ENCODE results near the gene IL27RA.

The IL27RA gene

GRCh38 chr19:13999085-13999484, 32.5 kb upstream of the IL27RA start:
- Histone ChIP-seq H3K4me2 (ENCODE audit: low read depth, low read length, poor library complexity, severe bottlenecking) (no peak overlapping the region), H3K9me2 (replicated peaks; ENCODE audit: low read depth, low read length) (no peaks in the 10 kb centered on the region), H3K79me2 (ENCODE audit: insufficient read depth, low read length) (peaks cover 52% of the 10 kb centered on the region), H3K36me3 (ENCODE audit: insufficient read depth, low read length) (peaks cover 8% of the 10 kb centered on the region), H3K27me3 (ENCODE audit: insufficient read depth, low read length, poor library complexity, severe bottlenecking) (no peaks in the 10 kb centered on the region), H3K9ac (ENCODE audit: low read depth, low read length, poor library complexity, severe bottlenecking) (no peak overlapping the region), H2AFZ (ENCODE audit: low read length) (no peak overlapping the region), H3K9me3 (ENCODE audit: insufficient read depth, low read depth, low read length) (peaks cover 13% of the 10 kb centered on the region; the same call in 1 of the 2 replicates), H4K20me1 (ENCODE audit: insufficient read depth, low read length, poor library complexity, severe bottlenecking) (no peaks in the 10 kb centered on the region), H3K4me1 (ENCODE audit: insufficient read depth, low read length, poor library complexity, severe bottlenecking) (peaks cover 34% of the 10 kb centered on the region), H3F3A (ENCODE audit: low read depth) (peaks cover 6% of the 10 kb centered on the region; the same call in 1 of the 2 replicates), H3K4me3 (ENCODE audit: low read length, poor library complexity, severe bottlenecking) (no peak overlapping the region)
- TF ChIP-seq EZH2phosphoT487 (IDR thresholded peaks at IDR 0.05; ENCODE audit: borderline replicate concordance) (no peak), CTCF (conservative IDR thresholded peaks at IDR 0.05; ENCODE audit: low read length) (no peak)

GRCh38 chr19:14000691-14001375, 30.7 kb upstream of the IL27RA start:
- Histone ChIP-seq H4K20me1 (ENCODE audit: insufficient read depth, low read length, poor library complexity, severe bottlenecking) (no peaks in the 10 kb centered on the region), H3K9ac (ENCODE audit: low read depth, low read length, poor library complexity, severe bottlenecking) (peak overlapping the region; percentile 61), H3K9me3 (ENCODE audit: insufficient read depth, low read depth, low read length) (peaks cover 13% of the 10 kb centered on the region; the same call in 1 of the 2 replicates), H3F3A (ENCODE audit: low read depth) (peaks cover 17% of the 10 kb centered on the region; the same call in 1 of the 2 replicates), H3K27me3 (ENCODE audit: insufficient read depth, low read length, poor library complexity, severe bottlenecking) (no peaks in the 10 kb centered on the region), H3K4me3 (ENCODE audit: low read length, poor library complexity, severe bottlenecking) (no peak overlapping the region), H3K9me2 (replicated peaks; ENCODE audit: low read depth, low read length) (no peaks in the 10 kb centered on the region), H3K4me2 (ENCODE audit: low read depth, low read length, poor library complexity, severe bottlenecking) (peak overlapping the region; percentile 12), H2AFZ (ENCODE audit: low read length) (no peak overlapping the region), H3K79me2 (ENCODE audit: insufficient read depth, low read length) (peaks cover 61% of the 10 kb centered on the region), H3K36me3 (ENCODE audit: insufficient read depth, low read length) (peaks cover 8% of the 10 kb centered on the region), H3K4me1 (ENCODE audit: insufficient read depth, low read length, poor library complexity, severe bottlenecking) (peaks cover 42% of the 10 kb centered on the region)
- no peak for TF ChIP-seq CTCF (conservative IDR thresholded peaks at IDR 0.05; ENCODE audit: low read length)
- TF ChIP-seq EZH2phosphoT487 (IDR thresholded peaks at IDR 0.05; ENCODE audit: borderline replicate concordance): no peak

- no peaks in the 10 kb centered on the region for H3K9me2 ChIP-seq (replicated peaks; ENCODE audit: low read depth, low read length)
- TF ChIP-seq CTCF (conservative IDR thresholded peaks at IDR 0.05; ENCODE audit: low read length): no peak
- no peak for TF ChIP-seq EZH2phosphoT487 (IDR thresholded peaks at IDR 0.05; ENCODE audit: borderline replicate concordance)
- peak overlapping the region; percentile 72 for H3K4me2 ChIP-seq (ENCODE audit: low read depth, low read length, poor library complexity, severe bottlenecking)
- no peaks in the 10 kb centered on the region for H3K27me3 ChIP-seq (ENCODE audit: insufficient read depth, low read length, poor library complexity, severe bottlenecking)
- H3K9me3 ChIP-seq (ENCODE audit: insufficient read depth, low read depth, low read length): peaks cover 13% of the 10 kb centered on the region; the same call in 1 of the 2 replicates
- peaks cover 56% of the 10 kb centered on the region for H3K79me2 ChIP-seq (ENCODE audit: insufficient read depth, low read length)
- H3K36me3 ChIP-seq (ENCODE audit: insufficient read depth, low read length): peaks cover 8% of the 10 kb centered on the region
- peak overlapping the region; percentile 61 for H3K9ac ChIP-seq (ENCODE audit: low read depth, low read length, poor library complexity, severe bottlenecking)
- no peak overlapping the region for H2AFZ ChIP-seq (ENCODE audit: low read length)
- H3F3A ChIP-seq (ENCODE audit: low read depth): peaks cover 17% of the 10 kb centered on the region; the same call in 1 of the 2 replicates
- H3K4me1 ChIP-seq (ENCODE audit: insufficient read depth, low read length, poor library complexity, severe bottlenecking): peaks cover 46% of the 10 kb centered on the region
- peak overlapping the region; percentile 37 for H3K4me3 ChIP-seq (ENCODE audit: low read length, poor library complexity, severe bottlenecking)
- no peaks in the 10 kb centered on the region for H4K20me1 ChIP-seq (ENCODE audit: insufficient read depth, low read length, poor library complexity, severe bottlenecking)
These were observed 28.9 kb upstream of the IL27RA start for GRCh38 chr19:14002571-14003250.
